Fibroblast of villous mesenchyme (primary cell): ENCODE results near the gene RPTOR. TPM values are rescaled to one million over a fixed set of nuclear protein-coding genes. Genes with fewer than 3 reads are reported as not detected.
"Not testable (repeated sequence)": the region's sequence is repeated elsewhere in the genome, so short reads cannot be mapped to it uniquely, and the experiment has no call there.

Experiments
- DNase-seq: peaks from one replicate; pipeline ENCODE4 v3.0.0-alpha.2; 2010; ENCODE audit warnings: low read depth
- H3K4me3 ChIP-seq: 2 replicates; pipeline ENCODE4 v1.5.1; 2011; ENCODE audit warnings: low read depth, mild to moderate bottlenecking, low read length
- total RNA-seq: library from RNA; depleted of rRNA; stranded (reverse); fragments of >200 nt; gene quantifications from 2 replicates; pipeline ENCODE4 v1.2.3, GENCODE V29; 2012
- TF ChIP-seq, protein P1 (sequence below): IDR thresholded peaks from 2 replicates; pipeline ENCODE4 v1.5.1; 2012; ENCODE audit warnings: low read depth, mild to moderate bottlenecking, low read length; ENCODE audit not compliant: insufficient read depth

Gene RPTOR
- total RNA-seq, 1 donor, result 35.8 TPM

- TF ChIP-seq, protein P1, sequence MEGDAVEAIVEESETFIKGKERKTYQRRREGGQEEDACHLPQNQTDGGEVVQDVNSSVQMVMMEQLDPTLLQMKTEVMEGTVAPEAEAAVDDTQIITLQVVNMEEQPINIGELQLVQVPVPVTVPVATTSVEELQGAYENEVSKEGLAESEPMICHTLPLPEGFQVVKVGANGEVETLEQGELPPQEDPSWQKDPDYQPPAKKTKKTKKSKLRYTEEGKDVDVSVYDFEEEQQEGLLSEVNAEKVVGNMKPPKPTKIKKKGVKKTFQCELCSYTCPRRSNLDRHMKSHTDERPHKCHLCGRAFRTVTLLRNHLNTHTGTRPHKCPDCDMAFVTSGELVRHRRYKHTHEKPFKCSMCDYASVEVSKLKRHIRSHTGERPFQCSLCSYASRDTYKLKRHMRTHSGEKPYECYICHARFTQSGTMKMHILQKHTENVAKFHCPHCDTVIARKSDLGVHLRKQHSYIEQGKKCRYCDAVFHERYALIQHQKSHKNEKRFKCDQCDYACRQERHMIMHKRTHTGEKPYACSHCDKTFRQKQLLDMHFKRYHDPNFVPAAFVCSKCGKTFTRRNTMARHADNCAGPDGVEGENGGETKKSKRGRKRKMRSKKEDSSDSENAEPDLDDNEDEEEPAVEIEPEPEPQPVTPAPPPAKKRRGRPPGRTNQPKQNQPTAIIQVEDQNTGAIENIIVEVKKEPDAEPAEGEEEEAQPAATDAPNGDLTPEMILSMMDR, result no peak
- no peak overlapping the region for H3K4me3 ChIP-seq
- no peak for DNase-seq
These were observed 270.6 kb downstream of the RPTOR start for GRCh38 chr17:80815151-80815681.

- DNase-seq, result not testable (repeated sequence)
These were observed 271.1 kb downstream of the RPTOR start for GRCh38 chr17:80815718-80816117.

DNA sequence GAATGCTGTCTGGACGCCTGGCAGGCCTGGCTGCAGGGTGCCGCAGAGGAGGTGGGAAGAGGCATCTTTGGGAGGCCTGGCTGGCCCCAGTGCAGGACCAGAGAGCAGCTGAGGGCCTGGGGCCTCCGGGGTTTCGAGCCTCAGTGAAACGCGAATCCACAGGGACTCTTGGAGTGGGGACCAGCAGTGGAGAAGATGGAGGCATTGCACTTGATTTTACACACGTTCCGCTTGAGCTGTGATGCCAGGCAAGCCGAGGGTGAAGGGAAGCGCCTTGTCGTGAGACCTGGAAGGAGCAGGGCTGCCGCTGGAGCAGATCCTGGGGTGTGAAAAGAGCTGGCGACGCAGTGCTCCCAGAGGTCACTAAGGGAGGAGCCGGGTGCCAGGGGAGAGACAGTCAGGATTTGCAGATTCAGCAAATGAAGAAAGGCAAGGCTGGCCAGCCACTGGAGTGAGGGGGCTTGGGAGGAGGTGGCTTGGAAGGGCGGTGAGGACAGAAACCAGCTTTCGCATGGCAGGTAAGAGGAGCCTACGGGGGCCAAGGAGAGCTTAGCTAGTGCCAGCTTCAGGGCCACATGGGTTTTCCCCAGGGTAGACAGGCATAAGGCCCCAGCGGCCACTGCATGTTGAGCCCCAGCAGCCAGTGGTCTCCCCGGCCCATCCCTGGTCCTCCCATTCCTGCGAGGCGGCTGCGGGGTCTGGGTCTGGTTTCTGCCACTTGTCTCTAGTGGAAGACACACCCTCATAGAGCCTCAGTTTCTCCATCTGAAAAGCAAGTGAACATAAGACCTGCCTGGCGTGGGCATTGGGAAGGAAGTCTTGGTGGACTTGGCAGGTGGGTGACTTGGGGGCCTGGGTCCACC lies 271.8 kb downstream of the RPTOR start:
- H3K4me3 ChIP-seq, result no peak overlapping the region
- TF ChIP-seq, protein P1, result no peak
- DNase-seq, result no peak

More at GRCh38 chr17:80815718-80816117, 271.1 kb downstream of the RPTOR start:
- not testable (repeated sequence) for H3K4me3 ChIP-seq

GRCh38 chr17:80817321-80817845 lies 272.7 kb downstream of the RPTOR start:
- H3K4me3 ChIP-seq, result no peak overlapping the region
- TF ChIP-seq, protein P1, result no peak
- DNase-seq, result no peak

DNA sequence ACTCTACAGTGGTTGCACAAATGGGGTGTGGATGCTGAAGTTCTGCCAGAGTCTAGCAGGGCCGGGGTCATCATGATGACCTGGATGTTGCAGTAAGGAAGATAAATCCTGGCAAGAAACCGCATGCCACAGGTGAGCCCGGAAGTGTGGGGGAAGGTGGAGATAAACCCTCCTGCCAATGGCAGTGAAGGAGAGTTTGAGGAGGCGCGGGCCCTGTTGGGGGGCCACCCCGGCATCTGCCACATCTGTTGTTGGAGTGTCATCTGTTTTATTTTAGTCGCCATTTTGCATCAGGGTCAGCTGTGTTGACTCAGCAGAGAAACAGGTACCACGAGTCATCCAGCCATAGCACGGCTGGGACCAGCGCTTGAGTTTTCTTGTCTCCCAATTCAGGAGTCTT lies 273.2 kb downstream of the RPTOR start:
- DNase-seq, result no peak
- TF ChIP-seq, protein P1, result no peak
- H3K4me3 ChIP-seq, result no peak overlapping the region

GRCh38 chr17:80818871-80819270 lies 274.2 kb downstream of the RPTOR start:
- DNase-seq, result no peak

More at GRCh38 chr17:80818871-80819270, 274.2 kb downstream of the RPTOR start:
- no peak overlapping the region for H3K4me3 ChIP-seq
- TF ChIP-seq, protein P1, result no peak
